CD4-positive, alpha-beta T cell treated with Interleukin-21 for 1 hour (primary cell): ENCODE results near the gene ZNF335.

Experiments used
- DNase-seq: peaks from one replicate; pipeline ENCODE4 v3.0.0-alpha.2; 2020

Gene ZNF335

GRCh38 chr20:45971675-45972499 is at the start of gene ZNF335:
Gene ZNF335, minus strand, starts transcription at chr20:45972203. Its CDS starts 793 bp downstream, at chr20:45971410.
- DNase-seq: peak; percentile 96

GRCh38 chr20:46020555-46020954 is 48.6 kb upstream of the ZNF335 start:
- no peak for DNase-seq

- no peak for DNase-seq
Observed at GRCh38 chr20:46018611-46019010, 46.6 kb upstream of the ZNF335 start.

GRCh38 chr20:46018112-46018511 is 46.1 kb upstream of the ZNF335 start:
- DNase-seq: no peak

GRCh38 chr20:46017272-46017671 is 45.3 kb upstream of the ZNF335 start:
- DNase-seq: no peak

- no peak for DNase-seq
Observed at GRCh38 chr20:46014517-46015396, 42.8 kb upstream of the ZNF335 start.

- peak; percentile 72 for DNase-seq
Observed at GRCh38 chr20:46013829-46014516, 42.0 kb upstream of the ZNF335 start.

GRCh38 chr20:46013322-46013828 is 41.4 kb upstream of the ZNF335 start:
- no peak for DNase-seq

GRCh38 chr20:46012921-46013320 is 40.9 kb upstream of the ZNF335 start:
- DNase-seq: no peak

GRCh38 chr20:46011631-46012482 is 39.9 kb upstream of the ZNF335 start:
- peak; percentile 45 for DNase-seq

GRCh38 chr20:46010491-46011391 is 38.7 kb upstream of the ZNF335 start:
- peak; percentile 50 for DNase-seq

- no peak for DNase-seq
Observed at GRCh38 chr20:46009816-46010215, 37.8 kb upstream of the ZNF335 start.

- DNase-seq: no peak
Observed at GRCh38 chr20:46007671-46008070, 35.7 kb upstream of the ZNF335 start.

- no peak for DNase-seq
Observed at GRCh38 chr20:46006964-46007363, 35.0 kb upstream of the ZNF335 start.

- DNase-seq: no peak
Observed at GRCh38 chr20:46006022-46006705, 34.2 kb upstream of the ZNF335 start.

- DNase-seq: peak; percentile 62
Observed at GRCh38 chr20:46004889-46005473, 33.0 kb upstream of the ZNF335 start.

GRCh38 chr20:46004187-46004586 is 32.2 kb upstream of the ZNF335 start:
- DNase-seq: no peak

- no peak for DNase-seq
Observed at GRCh38 chr20:46002008-46002407, 30.0 kb upstream of the ZNF335 start.

- DNase-seq: no peak
Observed at GRCh38 chr20:46001498-46001897, 29.5 kb upstream of the ZNF335 start.
